Pericardium fibroblast (primary cell): ENCODE results near the gene ASTN1. TPM values are rescaled to one million over a fixed set of nuclear protein-coding genes. Genes with fewer than 3 reads are reported as not detected.

Source experiments
- total RNA-seq: library from RNA; depleted of rRNA; stranded (reverse); fragments of >200 nt; gene quantifications from 2 replicates; pipeline ENCODE4 v1.2.3, GENCODE V29; 2015

The ASTN1 gene
- total RNA-seq: 0.12 and 0.34 TPM in 2 replicates

GRCh38 chr1:177164380-177165068 lies at the start of gene ASTN1:
Gene ASTN1, minus strand, starts transcription at chr1:177164712. Its CDS starts 36 bp downstream, at chr1:177164676.

GRCh38 chr1:177170756-177171535 lies 6.4 kb upstream of the ASTN1 start, which contains the start of gene BRINP2:
Gene BRINP2, plus strand, starts transcription at chr1:177170958. Its CDS starts 58,919 bp downstream, at chr1:177229877.

Other genes starting within 250 kb of the ASTN1 start
- gene BRINP2, start 6.2 kb upstream of the ASTN1 start, total RNA-seq: 0.26 and 0.47 TPM in 2 replicates